ENCODE measurements around the gene CDYL. TPM values are rescaled to one million over a fixed set of nuclear protein-coding genes. Genes with fewer than 3 reads are reported as not detected.

CDYL gene
- total RNA-seq, 1 donor from 2014 or later, result 20.8 TPM

GRCh38 chr6:4906293-4907276 is 130.4 kb downstream of the CDYL start:
- DNase-seq (ENCODE audit: low read depth in 2 of 2), result no peak

GRCh38 chr6:4907602-4908001 is 131.4 kb downstream of the CDYL start:
- DNase-seq (ENCODE audit: low read depth in 2 of 2), result no peak

GRCh38 chr6:4908062-4908461 is 131.9 kb downstream of the CDYL start:
- no peak for DNase-seq (ENCODE audit: low read depth in 2 of 2)

GRCh38 chr6:4909063-4909706 is 133.0 kb downstream of the CDYL start:
- no peak for DNase-seq (ENCODE audit: low read depth in 2 of 2)

DNA sequence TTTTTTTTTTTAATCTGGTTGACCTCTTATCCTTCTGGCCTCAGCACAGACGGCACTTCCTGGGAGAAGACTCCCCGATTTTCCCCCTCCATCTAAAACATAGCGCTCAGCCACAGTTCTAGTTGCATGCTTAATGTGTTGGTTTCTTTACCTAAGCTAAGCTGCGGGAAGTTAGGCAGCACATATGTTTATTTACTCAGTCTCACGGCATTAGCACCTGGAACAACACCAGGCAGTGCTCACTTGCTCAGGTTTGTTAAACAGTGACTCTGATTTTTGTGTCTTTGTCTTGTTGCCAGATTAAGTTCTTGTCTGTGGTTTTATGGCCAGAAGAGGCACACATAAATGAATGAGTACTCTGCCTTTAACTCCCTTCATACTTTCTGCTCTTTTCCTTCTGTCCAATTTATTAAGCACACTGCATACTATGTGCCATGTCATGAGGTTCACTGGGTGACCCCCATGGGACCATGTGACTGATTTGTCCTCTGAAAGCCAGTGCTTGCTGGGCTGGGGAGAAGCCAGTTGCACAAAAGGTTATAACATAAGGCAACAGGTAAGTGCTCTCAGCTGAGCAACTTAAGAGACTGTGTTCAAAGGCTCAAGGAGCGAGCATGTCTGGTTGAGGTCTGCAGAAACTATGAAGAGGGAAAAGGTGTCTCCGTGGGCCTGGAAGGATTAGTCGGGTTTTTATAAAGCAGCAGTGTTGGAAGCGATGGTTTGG is 134.0 kb downstream of the CDYL start:
- no peak for DNase-seq (ENCODE audit: low read depth in 2 of 2)

- DNase-seq (ENCODE audit: low read depth in 2 of 2), result no peak
These were observed 136.4 kb downstream of the CDYL start for GRCh38 chr6:4912559-4912958.

GRCh38 chr6:4913705-4914419 is 137.7 kb downstream of the CDYL start:
- peak; percentile 10 to 67 for DNase-seq (ENCODE audit: low read depth in 2 of 2)

DNA sequence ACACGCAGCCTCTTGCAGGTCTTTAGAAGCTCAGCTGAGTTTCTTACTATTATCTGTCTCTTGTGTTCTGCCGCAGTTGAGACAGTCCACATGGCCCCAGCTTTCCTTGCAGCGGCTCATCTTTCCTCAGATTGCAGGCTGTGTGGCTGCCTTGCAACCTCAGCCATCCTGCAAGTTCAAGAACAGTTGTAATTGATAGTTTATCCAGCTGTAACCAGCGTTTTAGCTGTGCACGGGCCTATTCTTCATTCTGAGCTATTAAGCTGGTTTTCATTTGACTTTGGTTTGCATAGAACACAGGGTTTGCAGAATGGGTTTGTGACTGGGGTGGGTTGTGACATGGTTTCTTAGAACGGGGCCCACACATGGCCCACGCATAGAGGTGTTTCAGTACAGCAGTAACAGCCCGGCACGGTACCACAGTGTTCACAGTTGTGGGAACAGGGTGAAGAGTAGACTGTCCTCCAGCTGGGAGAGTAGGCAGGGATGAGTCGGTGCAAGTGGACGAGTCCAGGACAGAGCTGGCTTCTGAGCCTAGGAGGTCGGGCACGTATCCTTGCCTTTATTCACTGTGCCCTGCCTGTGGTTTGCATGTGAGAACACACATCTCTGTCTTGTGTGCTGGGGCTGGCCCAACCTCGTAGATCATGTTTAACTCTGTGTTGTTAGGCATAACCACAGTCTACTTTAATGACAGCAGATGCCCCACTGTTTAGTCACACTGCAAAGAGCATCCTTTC is 138.4 kb downstream of the CDYL start:
- DNase-seq (ENCODE audit: low read depth in 2 of 2), result no peak

DNA sequence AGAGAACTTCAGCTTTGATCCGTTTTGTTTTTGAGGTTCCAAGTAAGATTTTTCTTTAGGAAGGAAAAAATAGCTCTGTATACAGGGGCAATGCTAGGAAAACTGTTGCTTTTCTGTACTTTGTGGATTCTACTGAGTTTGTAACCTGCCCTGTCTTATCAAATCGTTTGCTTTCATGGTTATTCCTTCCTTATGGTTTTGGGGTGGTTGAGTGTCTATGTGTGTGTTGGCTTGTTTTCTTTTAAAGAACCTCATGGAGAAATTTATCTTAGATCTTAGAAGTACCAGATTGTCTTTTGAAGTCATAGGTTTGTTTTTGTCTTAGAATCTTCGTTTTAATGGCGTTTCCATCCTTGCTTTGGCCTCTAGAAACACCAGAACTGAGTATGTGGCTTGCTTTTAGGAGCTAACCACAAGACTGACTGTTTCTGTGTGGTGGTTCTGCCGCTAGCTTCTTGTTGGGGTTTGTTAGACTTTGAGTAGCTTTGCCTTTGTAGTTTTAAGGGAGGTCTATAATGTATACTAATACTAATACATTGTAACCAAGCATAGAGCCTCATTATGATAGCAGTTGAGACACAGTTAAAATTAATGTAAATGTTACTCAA is 140.9 kb downstream of the CDYL start:
- DNase-seq (ENCODE audit: low read depth in 2 of 2), result no peak

DNA sequence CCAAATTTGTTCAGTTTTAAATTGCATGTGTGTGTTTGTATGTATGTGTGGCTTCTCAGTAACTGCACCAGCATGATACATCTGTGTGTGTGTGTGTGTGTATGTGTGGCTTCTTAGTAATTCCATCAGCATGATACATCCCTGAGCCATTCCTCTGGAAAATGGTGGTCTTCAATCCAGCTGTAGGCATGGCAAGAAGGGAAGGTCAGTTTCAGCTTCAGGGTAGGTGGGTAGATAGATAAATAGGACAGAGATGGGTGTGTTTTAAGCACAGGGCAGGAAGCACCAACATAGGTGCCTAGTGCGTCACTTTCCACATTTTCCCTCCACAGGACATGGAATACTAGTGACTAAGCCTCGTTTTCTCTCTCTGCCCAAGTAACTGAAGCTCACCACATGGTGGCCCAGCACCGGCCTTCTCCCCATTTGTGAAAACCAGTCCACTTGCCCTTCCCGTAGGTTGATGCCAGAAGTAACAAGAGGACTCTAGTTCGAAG is 144.8 kb downstream of the CDYL start:
- peak in 1 of 2 donors; percentile 37 for DNase-seq (ENCODE audit: low read depth in 2 of 2)

- peak; percentile 52 to 68 for DNase-seq (ENCODE audit: low read depth in 2 of 2)
These were observed 146.4 kb downstream of the CDYL start for GRCh38 chr6:4922488-4923037.

GRCh38 chr6:4923081-4923480 is 146.9 kb downstream of the CDYL start:
- DNase-seq (ENCODE audit: low read depth in 2 of 2), result no peak

GRCh38 chr6:4924661-4925271 is 148.6 kb downstream of the CDYL start:
- no peak for DNase-seq (ENCODE audit: low read depth in 2 of 2)

GRCh38 chr6:4925580-4925979 is 149.4 kb downstream of the CDYL start:
- no peak for DNase-seq (ENCODE audit: low read depth in 2 of 2)

GRCh38 chr6:4928426-4928825 is 152.2 kb downstream of the CDYL start:
- DNase-seq (ENCODE audit: low read depth in 2 of 2), result no peak

DNA sequence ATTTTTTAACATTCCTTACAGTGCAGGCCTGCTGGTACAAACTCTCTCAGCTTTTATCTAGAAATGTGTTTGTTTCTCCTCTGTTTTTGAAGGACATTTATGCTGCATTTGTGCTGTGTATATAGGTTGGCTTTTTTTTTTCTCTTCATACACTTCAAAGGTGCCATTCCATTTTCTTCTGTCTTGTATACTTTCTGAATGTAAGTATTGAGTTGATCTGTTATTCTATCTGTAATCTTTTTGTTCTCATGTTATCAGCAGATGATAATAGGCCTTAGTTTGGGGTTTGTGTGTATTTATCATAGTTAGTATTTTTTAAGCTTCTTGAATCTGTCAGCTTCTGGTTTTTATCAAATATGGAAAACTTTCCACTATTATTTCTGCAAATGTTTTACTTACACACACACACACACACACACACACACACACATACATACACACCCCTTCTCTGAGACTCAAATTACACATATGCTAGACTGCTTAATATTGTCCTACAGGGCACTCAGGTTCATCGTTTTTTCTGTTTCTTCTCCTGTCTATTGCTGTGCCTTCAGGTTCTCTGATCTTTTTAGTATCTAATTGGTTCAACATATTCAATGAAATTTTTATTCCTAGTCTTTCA is 153.0 kb downstream of the CDYL start:
- no peak for DNase-seq (ENCODE audit: low read depth in 2 of 2)

DNA sequence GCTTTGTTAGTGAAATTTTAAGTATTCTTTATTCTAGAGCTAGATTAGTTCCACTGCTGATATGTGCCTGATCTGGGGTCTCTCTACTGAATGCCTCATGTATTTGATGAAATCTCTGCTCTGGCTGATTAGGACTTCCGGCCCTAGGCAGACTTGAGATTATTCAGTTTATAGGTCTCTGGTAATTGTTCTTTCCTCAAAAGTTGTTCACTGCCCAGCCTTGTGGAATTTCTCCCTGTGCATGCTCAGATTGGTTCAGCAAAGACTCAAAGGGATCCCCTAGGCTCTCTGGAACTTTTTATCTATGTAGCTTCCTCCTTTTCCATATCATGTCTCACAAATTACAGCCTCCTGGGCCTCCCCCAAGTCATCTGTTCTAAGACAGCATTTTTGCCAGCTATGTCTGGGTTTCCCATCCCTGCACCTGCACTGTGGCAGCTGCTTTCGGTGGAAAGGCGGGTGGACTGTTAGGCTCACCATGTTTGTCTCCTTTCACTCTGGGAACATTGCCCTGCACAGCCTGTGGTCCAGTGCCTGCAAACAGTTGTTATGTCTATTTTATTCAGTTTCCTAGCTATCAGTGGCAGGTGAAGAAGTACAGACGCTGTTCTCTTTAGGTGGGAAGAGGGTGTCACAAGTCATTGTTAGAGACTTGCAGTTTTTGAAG is 154.0 kb downstream of the CDYL start:
- no peak for DNase-seq (ENCODE audit: low read depth in 2 of 2)

DNA sequence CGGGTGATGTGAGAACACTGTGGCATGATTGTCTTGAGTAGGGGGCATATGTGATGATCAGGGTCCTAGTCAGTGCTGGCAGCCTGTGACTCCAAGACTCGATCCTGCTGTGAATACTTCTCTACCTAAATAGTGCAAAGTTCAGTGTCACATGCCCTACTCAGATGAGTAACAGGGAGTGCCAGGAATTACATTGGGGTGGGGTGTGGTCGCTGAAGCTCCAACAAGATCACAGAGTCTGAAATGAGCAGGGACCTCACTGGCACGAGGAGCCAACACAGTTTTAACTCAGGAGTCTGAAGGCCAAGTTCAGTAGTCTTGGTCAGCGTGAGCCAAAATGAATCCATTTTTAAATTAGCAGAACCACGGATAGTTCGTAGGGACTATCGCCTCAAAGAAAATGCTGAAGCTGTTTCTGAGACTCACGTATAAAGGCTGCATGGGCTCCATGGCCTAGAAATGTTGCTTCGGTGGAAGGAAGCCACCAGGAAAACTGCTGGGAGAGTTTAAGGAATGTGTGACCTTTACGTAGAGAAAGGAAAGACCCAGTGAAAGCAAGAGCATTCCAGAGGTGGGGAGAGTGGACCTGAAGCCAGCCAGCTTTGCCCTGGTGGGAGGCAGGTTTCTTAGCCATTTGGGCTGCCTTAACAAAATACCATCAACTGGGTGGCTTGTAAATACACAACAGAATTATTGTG is 155.5 kb downstream of the CDYL start:
- no peak for DNase-seq (ENCODE audit: low read depth in 2 of 2)
